A673 (cell line): ENCODE measurements around the gene BARHL1.

Source experiments
- EZH2 ChIP-seq: fragments of 200-600 bp; sonication (generic); IDR thresholded peaks from 2 replicates; pipeline ENCODE4 v1.6.1; 2017; ENCODE audit warnings: borderline replicate concordance, low read depth, mild to moderate bottlenecking, mixed read lengths, antibody characterized with exemption, low read length; ENCODE audit not compliant: poor library complexity, severe bottlenecking
- TF ChIP-seq, protein P1 (sequence below): fragments of 300-800, 200-600 bp; sonication (generic); conservative IDR thresholded peaks from 2 replicates; pipeline ENCODE4 v1.5.1; 2017; ENCODE audit warnings: low read depth, mild to moderate bottlenecking, antibody characterized with exemption, low read length, moderate library complexity, mixed read lengths

DNA sequence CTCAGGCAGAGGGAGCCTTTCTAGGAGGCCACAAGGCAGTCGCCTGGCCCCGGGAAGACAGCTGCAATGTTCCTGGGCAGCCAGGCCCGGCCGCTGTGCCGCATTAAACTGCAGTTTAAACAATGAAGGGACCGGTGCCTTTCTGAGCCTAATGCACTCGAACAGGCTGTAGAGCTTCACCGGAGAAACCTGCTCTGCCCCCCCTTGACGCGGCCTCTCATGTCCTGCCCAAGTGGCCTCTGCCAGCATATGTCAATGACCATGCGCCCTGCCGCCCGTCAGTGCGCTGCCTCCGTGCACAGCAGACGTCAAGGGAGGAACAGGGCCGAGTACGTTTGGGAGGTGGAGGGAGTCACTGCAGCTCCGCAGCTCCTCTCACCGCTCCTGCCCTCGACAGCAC, 38.4 kb upstream of the BARHL1 start:
- TF ChIP-seq, protein P1, sequence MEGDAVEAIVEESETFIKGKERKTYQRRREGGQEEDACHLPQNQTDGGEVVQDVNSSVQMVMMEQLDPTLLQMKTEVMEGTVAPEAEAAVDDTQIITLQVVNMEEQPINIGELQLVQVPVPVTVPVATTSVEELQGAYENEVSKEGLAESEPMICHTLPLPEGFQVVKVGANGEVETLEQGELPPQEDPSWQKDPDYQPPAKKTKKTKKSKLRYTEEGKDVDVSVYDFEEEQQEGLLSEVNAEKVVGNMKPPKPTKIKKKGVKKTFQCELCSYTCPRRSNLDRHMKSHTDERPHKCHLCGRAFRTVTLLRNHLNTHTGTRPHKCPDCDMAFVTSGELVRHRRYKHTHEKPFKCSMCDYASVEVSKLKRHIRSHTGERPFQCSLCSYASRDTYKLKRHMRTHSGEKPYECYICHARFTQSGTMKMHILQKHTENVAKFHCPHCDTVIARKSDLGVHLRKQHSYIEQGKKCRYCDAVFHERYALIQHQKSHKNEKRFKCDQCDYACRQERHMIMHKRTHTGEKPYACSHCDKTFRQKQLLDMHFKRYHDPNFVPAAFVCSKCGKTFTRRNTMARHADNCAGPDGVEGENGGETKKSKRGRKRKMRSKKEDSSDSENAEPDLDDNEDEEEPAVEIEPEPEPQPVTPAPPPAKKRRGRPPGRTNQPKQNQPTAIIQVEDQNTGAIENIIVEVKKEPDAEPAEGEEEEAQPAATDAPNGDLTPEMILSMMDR: no peak
- no peak for TF ChIP-seq EZH2
